ENCODE results near the gene LRAT. TPM values are rescaled to one million over a fixed set of nuclear protein-coding genes. Genes with fewer than 3 reads are reported as not detected.

Gene LRAT
- total RNA-seq, 1 experiment from 2014 or later, result 20.4 TPM

GRCh38 chr4:154741131-154741665 is 2.6 kb upstream of the LRAT start:
- Histone ChIP-seq H2BK12ac (ENCODE audit: insufficient read length, low read depth, low read length) (no peak overlapping the region), H3K4ac (ENCODE audit: low read depth, low read length) (no peak overlapping the region), H3K79me2 (ENCODE audit: insufficient read depth, low read length) (peaks cover 5% of the 10 kb centered on the region; the same call in 1 of the 2 replicates), H3K23me2 (ENCODE audit: insufficient read length, low read depth, low read length, poor library complexity, severe bottlenecking) (peaks cover 18% of the 10 kb centered on the region), H2BK15ac (ENCODE audit: low read depth, low read length) (no peak overlapping the region), H3K23ac (ENCODE audit: insufficient read length, low read depth, low read length) (no peak overlapping the region), H4K91ac (ENCODE audit: insufficient read length, low read depth, low read length) (no peak overlapping the region), H2AK5ac (ENCODE audit: insufficient read length, low read length) (no peak overlapping the region), H3K27ac (ENCODE audit: insufficient read length, low read depth, low read length) (no peak overlapping the region), H4K5ac (ENCODE audit: insufficient read length, low read depth, low read length) (no peak overlapping the region), H3K79me1 (ENCODE audit: insufficient read depth, low read depth, low read length, poor library complexity, severe bottlenecking) (no peaks in the 10 kb centered on the region), H2BK20ac (ENCODE audit: low read depth, low read length, poor library complexity, severe bottlenecking) (no peak overlapping the region), H3K9ac (ENCODE audit: extremely low read depth, insufficient read length, low read length) (no peak overlapping the region), H3K4me2 (ENCODE audit: insufficient read depth, insufficient read length, low read length) (peak overlapping the region; percentile 80), H2AFZ (ENCODE audit: low read length) (no peak overlapping the region), H4K8ac (replicated peaks; ENCODE audit: insufficient read length, low read depth, low read length) (no peak overlapping the region), H3K27me3 (ENCODE audit: insufficient read depth, low read length) (peaks cover 6% of the 10 kb centered on the region; the same call in 1 of the 2 replicates), H3T11ph (ENCODE audit: low read length) (no peak overlapping the region), H3K14ac (ENCODE audit: insufficient read depth, low read length) (no peak overlapping the region), H3K56ac (ENCODE audit: insufficient read length, low read depth, low read length) (no peak overlapping the region), H3K9me3 (ENCODE audit: control insufficient read depth, low read depth, low read length) (no peaks in the 10 kb centered on the region), H3K18ac (ENCODE audit: insufficient read length, low read depth, low read length) (no peak overlapping the region), H4K20me1 (ENCODE audit: control insufficient read depth, insufficient read depth, insufficient read length) (no peaks in the 10 kb centered on the region), H2BK120ac (ENCODE audit: low read depth, low read length, poor library complexity, severe bottlenecking) (no peak overlapping the region), H3K4me1 (ENCODE audit: insufficient read depth, low read length) (peaks cover 7% of the 10 kb centered on the region), H2BK5ac (ENCODE audit: insufficient read length, low read length) (no peak overlapping the region)
- Mint-ChIP-seq H3K27ac (peak overlapping the region in 2 of 3 experiments; percentile 91 to 95; a peak in 4 of 7 replicates), H3K27me3 (ENCODE audit: low read depth) (peaks cover 78% of the 10 kb centered on the region), H3K9me3 (no peaks in the 10 kb centered on the region; a peak in 1 of 5 replicates), H3K4me1 (peaks cover 51% of the 10 kb centered on the region in 2 experiments), H3K36me3 (ENCODE audit: insufficient read depth in 1 of 3, low read depth in 3 of 3) (peaks cover 0 to 3% (median 0%) of the 10 kb centered on the region in 3 experiments; a peak in 1 of 7 replicates), H3K4me3 (peak overlapping the region; percentile 46 to 74)
- TF ChIP-seq CTCF (conservative IDR thresholded peaks at IDR 0.05), result no peak
- DNase-seq, result peak; percentile 55
- WGBS (ENCODE audit: extremely low coverage, insufficient read length, low lambda C conversion rate), result no CpG with 5 or more reads among the region's 20 CpGs
